Measurements from ENCODE around the gene ZNF143. TPM values are rescaled to one million over a fixed set of nuclear protein-coding genes. Genes with fewer than 3 reads are reported as not detected.

Gene ZNF143
- total and polyA plus RNA-seq, 11 donors = 7.9 to 32.3 (median 22.0) TPM

GRCh38 chr11:9518835-9519410 lies 58.1 kb downstream of the ZNF143 start:
- Histone ChIP-seq H3K36me3 (peaks cover 2 to 86% (median 62%) of the 10 kb centered on the region in 9 donors), H3K4me3 (no peak overlapping the region), H3K27ac (no peak overlapping the region), H3K9me3 (no peaks in the 10 kb centered on the region), H3K4me1 (peaks cover 0 to 1% (median 0%) of the 10 kb centered on the region in 12 donors), H3K27me3 (no peaks in the 10 kb centered on the region)
- ATAC-seq (no peak), DNase-seq (no peak)
- intact Hi-C loops (cut with DNase I) = no loop called here
- 95 to 97% (median 96%) methylated on average over 9 of the region's 9 CpGs for WGBS, 4 donors
- no peak for TF ChIP-seq CTCF (IDR thresholded peaks at IDR 0.05)
- no peak for TF ChIP-seq POLR2A (IDR thresholded peaks at IDR 0.05)

- H3K9me3 ChIP-seq = no peaks in the 10 kb centered on the region
- WGBS, 4 donors = 84 to 98% (median 89%) methylated on average over 2 of the region's 2 CpGs
- TF ChIP-seq POLR2A (IDR thresholded peaks at IDR 0.05) (no peak), CTCF (IDR thresholded peaks at IDR 0.05) (no peak)
- peaks cover 0 to 58% (median 37%) of the 10 kb centered on the region in 9 donors for H3K36me3 ChIP-seq
- peaks cover 0 to 18% (median under 1%) of the 10 kb centered on the region in 12 donors for H3K4me1 ChIP-seq
- ATAC-seq = no peak
- no peak overlapping the region for H3K27ac ChIP-seq
- H3K4me3 ChIP-seq = no peak overlapping the region
- DNase-seq = no peak
- intact Hi-C loops (cut with DNase I) = no loop called here
- no peaks in the 10 kb centered on the region for H3K27me3 ChIP-seq
These were observed 63.2 kb downstream of the ZNF143 start for GRCh38 chr11:9524001-9524400.

- no peak overlapping the region for H3K4me3 ChIP-seq
- DNase-seq (no peak), ATAC-seq (no peak)
- intact Hi-C loops (cut with DNase I) = loop anchor here in 2 of 10 donors (5.0 kb wide), 3 partner anchors 37 to 222 kb away; partner anchors contain the start of gene WEE1 (in 1 of the 2)
- H3K27me3 ChIP-seq = no peaks in the 10 kb centered on the region
- H3K36me3 ChIP-seq = peaks cover 0 to 48% (median 30%) of the 10 kb centered on the region in 9 donors
- H3K27ac ChIP-seq = no peak overlapping the region
- H3K4me1 ChIP-seq = peaks cover 0 to 28% (median 11%) of the 10 kb centered on the region in 12 donors
- H3K9me3 ChIP-seq = no peaks in the 10 kb centered on the region
- 95 to 97% (median 96%) methylated on average over 3 of the region's 3 CpGs for WGBS, 4 donors
- TF ChIP-seq POLR2A (IDR thresholded peaks at IDR 0.05) (no peak), CTCF (IDR thresholded peaks at IDR 0.05) (no peak)
These were observed 64.3 kb downstream of the ZNF143 start for GRCh38 chr11:9525116-9525515.

GRCh38 chr11:9527481-9528135 lies 66.8 kb downstream of the ZNF143 start:
- DNase-seq = no peak
- H3K4me3 ChIP-seq = no peak overlapping the region
- no peaks in the 10 kb centered on the region for H3K9me3 ChIP-seq
- intact Hi-C loops (cut with DNase I) = loop anchor here in 2 of 10 donors (5.0 kb wide), 3 partner anchors 35 to 220 kb away; partner anchors contain the start of gene WEE1 (in 1 of the 2)
- no peaks in the 10 kb centered on the region for H3K27me3 ChIP-seq
- peak overlapping the region in 6 of 12 donors; percentile 25 to 78 (median 38) for H3K27ac ChIP-seq
- peaks cover 0 to 28% (median 22%) of the 10 kb centered on the region in 9 donors for H3K36me3 ChIP-seq
- ATAC-seq = peak in 3 of 4 donors; percentile 50 to 74 (median 68)
- peaks cover 0 to 28% (median 11%) of the 10 kb centered on the region in 12 donors for H3K4me1 ChIP-seq
- TF ChIP-seq POLR2A (IDR thresholded peaks at IDR 0.05) (no peak), CTCF (IDR thresholded peaks at IDR 0.05) (no peak)
- 55 to 66% (median 58%) methylated on average over 8 of the region's 8 CpGs for WGBS, 4 donors
